Left colon (tissue), 2 donors: ENCODE results near the gene LANCL3. TPM values are rescaled to one million over a fixed set of nuclear protein-coding genes. Genes with fewer than 3 reads are reported as not detected.
"Not testable (repeated sequence)": the region's sequence is repeated elsewhere in the genome, so short reads cannot be mapped to it uniquely, and the experiment has no call there.

Experiments
- ATAC-seq: fragments of 200-7000 bp; cut with Tn5 transposase; one replicate; pipeline ENCODE4 v1.9.1; 2020; ENCODE audit warnings: mild to moderate bottlenecking, moderate library complexity
- DNase-seq, 2 donors: peaks; one replicate each; pipeline ENCODE4 v3.0.0-alpha.2; 2020
- intact Hi-C, 2 donors: fragments of 100-400 bp; cut with DNase I in 1 of 2; cut with micrococcal nuclease in 1 of 2; formaldehyde crosslinking; loops; one replicate each; pipeline versions ENCODE4 v1.11.2 to v1.14.0; 2022; cut with DNase I, micrococcal nuclease
- total RNA-seq, 2 donors: library from RNA; stranded (reverse); fragmentation: NEBNext Ultra II Directional; extraction: Animal tissue kit (Norgen Biotek cat#: 25700); gene quantifications; one replicate each; pipeline ENCODE4 v1.2.1, GENCODE V29; 2021
- donor health status: DM: no; HTN: no; CAD: no.
- donor health status: DM: yes; HTN: yes; CAD: no.

Gene LANCL3
- total RNA-seq, 2 donors from 2014 or later = 4.6 to 5.5 TPM

- no peak for ATAC-seq
Measured at GRCh38 chrX:37607243-37607642, 35.8 kb downstream of the LANCL3 start.

DNA sequence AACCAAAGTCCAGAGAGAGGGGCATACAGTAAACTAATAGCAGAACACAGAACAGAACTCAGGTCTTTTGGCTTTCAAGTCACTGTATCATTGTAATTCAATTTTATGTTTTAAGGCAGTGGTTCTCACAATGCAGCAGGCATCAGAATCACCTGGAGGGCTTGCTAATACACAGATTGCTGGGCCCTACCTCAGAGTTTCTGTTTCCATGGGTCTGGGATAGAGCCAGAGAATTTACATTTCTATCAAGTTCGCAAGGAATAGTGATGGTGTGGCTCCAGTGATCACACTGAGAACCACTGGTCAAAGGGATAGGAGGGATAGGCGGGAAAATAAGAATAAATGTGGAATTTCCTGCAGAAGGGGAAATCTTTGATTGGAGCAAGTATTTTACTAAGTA is 36.7 kb downstream of the LANCL3 start:
- no peak for DNase-seq
- intact Hi-C loops = no loop called here

More at GRCh38 chrX:37607243-37607642, 35.8 kb downstream of the LANCL3 start:
- intact Hi-C loops = no loop called here
- no peak for DNase-seq

GRCh38 chrX:37609727-37610126 is 38.3 kb downstream of the LANCL3 start:
- intact Hi-C loops = no loop called here
- no peak for ATAC-seq
- DNase-seq = no peak

More for the DNA sequence above, 36.7 kb downstream of the LANCL3 start:
- ATAC-seq = no peak

GRCh38 chrX:37613933-37614332 is 42.5 kb downstream of the LANCL3 start:
- DNase-seq (no peak), ATAC-seq (peak; percentile 29)
- intact Hi-C loops = no loop called here

DNA sequence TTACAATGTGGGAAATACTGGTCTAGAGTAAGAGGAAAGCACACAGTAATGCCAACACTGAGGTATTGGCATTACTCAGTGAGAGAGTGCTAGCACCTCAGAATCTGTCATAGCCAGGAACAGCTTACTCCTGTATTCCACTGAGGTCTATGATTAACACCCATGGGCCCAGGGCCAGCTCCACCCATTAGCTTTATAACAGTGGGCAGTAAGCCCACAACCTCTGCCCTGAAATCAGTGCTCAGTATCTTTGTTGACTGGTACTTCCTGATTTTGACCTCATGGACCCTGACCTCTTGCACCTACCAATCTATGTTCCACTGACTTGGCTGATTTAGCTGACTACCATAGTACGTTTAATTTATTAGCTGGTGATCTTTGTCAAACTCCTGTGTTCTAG is 56.1 kb downstream of the LANCL3 start:
- peak; percentile 98 for ATAC-seq
- intact Hi-C loops = no loop called here

GRCh38 chrX:37638047-37638446 is 66.6 kb downstream of the LANCL3 start:
- DNase-seq (no peak), ATAC-seq (no peak)
- intact Hi-C loops = no loop called here

More for the DNA sequence above, 56.1 kb downstream of the LANCL3 start:
- DNase-seq = peak; percentile 58 to 60

- intact Hi-C loops = no loop called here
- no peak for ATAC-seq
- DNase-seq = no peak
Measured at GRCh38 chrX:37640142-37640541, 68.7 kb downstream of the LANCL3 start.

GRCh38 chrX:37641859-37642258 is 70.4 kb downstream of the LANCL3 start:
- ATAC-seq (no peak), DNase-seq (no peak)
- intact Hi-C loops = no loop called here

DNA sequence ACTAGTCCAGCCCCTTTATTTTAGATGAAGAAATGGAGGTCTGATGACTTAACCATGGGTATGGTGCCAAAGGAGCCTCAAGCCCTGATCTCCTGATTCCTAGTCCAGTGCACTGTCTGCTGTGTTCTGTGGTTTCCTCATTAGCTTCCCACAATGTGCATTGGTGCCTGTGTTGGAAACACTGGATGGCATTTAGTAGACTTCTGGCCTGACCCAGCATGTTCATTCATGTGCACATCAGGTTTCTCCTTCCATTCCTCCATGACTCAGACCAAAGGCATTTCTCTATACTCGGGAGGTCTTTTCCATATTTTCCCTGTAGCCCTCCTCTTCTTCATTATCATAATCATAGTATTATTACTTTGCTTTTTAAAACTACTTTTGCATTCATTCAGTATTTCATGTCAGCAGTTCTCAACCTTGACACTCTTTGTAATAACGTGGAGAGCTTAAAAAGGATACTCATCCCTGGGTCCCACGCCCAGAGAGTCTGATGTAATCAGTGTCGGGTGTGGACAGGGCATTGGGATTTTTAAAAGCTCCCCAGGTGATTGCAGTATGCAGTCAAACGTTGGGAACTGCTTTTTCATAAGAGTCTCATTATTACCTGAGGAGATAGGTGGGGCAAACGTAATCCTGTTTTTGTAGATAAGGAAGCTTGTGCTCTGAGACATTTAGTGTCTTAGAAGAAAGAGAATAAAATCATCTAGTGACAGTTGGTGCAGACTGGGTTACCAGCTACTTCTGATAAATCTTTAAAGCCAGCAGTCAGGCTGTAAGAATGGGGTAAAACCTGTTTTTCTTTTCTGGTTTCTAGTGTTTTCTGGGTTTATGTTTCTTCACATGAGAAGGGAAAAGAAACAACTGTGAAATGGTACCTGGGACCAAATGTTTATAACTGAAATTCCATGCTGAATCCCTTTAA is 73.2 kb downstream of the LANCL3 start:
- intact Hi-C loops = no loop called here
- ATAC-seq (peak; percentile 89), DNase-seq (no peak)

- ATAC-seq (peak; percentile 54), DNase-seq (no peak)
- intact Hi-C loops = no loop called here
Measured at GRCh38 chrX:37646254-37646653, 74.8 kb downstream of the LANCL3 start.

- ATAC-seq, intact Hi-C loops, DNase-seq: not testable (repeated sequence)
Measured at GRCh38 chrX:37650879-37651278, 79.4 kb downstream of the LANCL3 start.

- no peak for ATAC-seq
- intact Hi-C loops = no loop called here
Measured at GRCh38 chrX:37651921-37652452, 80.5 kb downstream of the LANCL3 start.

DNA sequence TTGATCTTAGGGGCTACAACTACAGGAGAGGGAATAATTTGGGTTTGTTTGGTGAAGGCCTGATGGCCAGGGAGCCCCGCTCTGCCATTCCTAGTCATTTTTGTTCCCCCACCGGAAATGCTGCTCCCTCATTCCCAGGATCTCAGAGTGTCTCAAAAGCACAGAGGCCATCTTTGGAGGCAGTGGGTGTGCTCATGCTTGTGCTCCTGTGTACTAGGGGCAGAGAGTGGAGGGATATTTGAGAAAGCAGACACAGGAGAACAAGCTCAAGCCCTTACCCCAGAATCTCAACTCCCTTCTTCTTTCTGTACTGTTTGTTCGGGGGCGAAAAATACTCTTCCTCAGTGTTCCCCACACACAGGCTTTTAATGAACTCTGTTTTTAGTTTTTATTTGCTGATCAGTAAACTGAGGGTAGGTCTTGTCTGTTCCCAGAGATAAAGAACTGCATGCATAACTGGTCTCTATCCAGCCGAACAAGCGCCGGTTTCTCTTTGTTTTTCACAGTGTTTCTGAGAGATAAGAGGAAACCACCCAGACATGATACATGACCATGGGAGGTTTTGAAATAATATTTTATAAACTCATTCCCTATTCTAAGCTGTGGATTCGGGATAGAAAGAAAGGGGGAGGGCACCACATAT is 81.2 kb downstream of the LANCL3 start:
- DNase-seq (no peak), ATAC-seq (no peak)
- intact Hi-C loops = no loop called here

More at GRCh38 chrX:37651921-37652452, 80.5 kb downstream of the LANCL3 start:
- peak in 1 of 2 donors; percentile 7 for DNase-seq

- no peak for ATAC-seq
- DNase-seq = no peak
- intact Hi-C loops = no loop called here
Measured at GRCh38 chrX:37653397-37654085, 82.1 kb downstream of the LANCL3 start.

DNA sequence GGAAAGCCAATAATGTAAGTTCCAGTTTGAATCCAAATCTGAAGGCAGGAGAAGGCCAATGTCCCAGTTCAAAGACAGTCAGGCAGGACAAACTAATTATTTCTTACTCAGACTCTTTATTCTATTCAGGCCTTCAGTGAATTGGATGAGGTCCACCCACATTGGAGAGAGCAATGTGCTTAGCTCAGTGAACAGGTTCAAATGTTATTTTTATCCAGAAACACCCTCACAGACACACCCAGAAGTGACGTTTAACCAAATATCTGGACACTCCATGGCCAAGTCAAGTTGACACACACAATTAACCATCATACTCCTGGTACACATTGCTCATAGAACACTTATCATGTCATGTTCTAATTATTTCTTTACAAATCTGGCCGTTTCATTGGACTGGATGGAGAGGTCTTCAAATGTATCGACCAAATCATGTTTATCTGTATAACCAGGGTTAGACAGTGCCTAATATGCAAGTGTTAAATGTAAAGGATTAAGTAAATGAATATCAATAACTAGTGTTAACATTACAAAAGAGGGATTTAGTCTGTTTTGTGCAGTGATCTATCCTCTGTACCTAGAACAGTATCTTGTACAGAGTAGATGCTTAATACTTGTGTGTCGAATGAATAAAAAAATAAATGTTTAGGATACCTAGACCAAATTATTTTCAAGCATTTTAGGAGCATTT is 87.0 kb downstream of the LANCL3 start:
- intact Hi-C loops = no loop called here
- DNase-seq (no peak), ATAC-seq (no peak)

DNA sequence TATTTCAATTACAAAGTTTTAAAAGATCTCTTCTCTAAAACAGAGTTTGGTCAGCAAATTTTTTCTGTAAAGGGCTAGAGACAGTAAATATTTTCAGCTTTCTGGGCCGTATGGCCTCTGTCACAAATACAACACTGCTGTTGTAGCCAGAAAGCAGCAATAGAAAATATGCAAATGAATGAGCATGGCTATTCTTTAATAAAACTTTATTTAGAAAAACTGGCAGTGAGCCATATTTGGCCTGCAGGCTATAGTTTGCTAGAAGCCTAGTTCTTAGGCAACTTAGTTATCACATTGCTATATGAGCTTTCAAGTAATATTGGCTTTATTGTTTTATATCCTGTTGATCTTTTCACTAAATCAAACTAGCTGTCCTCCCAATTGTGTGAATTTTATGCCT is 87.6 kb downstream of the LANCL3 start:
- intact Hi-C loops = no loop called here
- ATAC-seq (no peak), DNase-seq (no peak)

- intact Hi-C loops = no loop called here
- no peak for DNase-seq
- ATAC-seq = no peak
Measured at GRCh38 chrX:37662181-37662580, 90.7 kb downstream of the LANCL3 start.

- DNase-seq (no peak), ATAC-seq (no peak)
- intact Hi-C loops = no loop called here
Measured at GRCh38 chrX:37666516-37666915, 95.1 kb downstream of the LANCL3 start.

DNA sequence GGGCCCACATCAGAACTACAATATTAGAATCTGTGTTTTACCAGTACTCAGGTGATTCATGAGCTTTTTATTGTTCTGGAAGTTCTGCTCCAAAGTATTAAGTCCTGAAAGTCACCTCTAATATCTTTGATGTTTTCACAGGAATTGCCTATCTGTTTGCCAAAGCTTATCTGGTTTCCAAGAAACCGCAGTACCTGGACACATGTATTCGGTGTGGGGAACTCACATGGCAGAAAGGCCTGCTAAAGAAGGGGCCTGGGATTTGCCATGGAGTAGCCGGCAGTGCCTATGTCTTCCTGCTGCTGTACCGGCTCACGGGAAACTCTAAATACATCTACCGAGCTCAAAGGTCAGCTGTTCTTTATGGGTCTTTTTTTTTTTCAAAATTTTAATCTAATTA is 95.7 kb downstream of the LANCL3 start:
- intact Hi-C loops = no loop called here
- no peak for ATAC-seq
- DNase-seq = no peak
